ENCODE measurements around the gene THAP9.

DNA sequence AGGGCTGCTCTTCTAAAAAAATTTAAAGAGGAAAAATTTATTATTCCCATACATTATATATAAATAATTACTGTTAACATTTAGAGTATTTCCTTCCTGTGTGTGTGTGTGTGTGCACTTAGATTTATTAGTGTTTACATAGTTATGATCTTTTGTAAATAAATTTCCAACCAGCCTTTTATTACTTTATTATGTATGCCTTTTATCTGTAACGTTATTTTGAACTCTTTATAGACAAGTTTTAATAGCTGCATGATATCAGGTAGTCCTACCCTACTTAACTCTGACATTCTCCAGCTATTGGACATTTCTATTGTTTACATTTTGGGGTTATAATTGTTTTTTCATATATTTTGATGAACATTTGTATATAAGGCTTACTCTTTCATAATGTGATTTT is 8.8 kb downstream of the THAP9 start:
- TF ChIP-seq GATA2 (IDR thresholded peaks at IDR 0.05; ENCODE audit: low read depth, low read length) (no peak), GATA3 (IDR thresholded peaks at IDR 0.05; ENCODE audit: low read depth, low read length) (no peak)
